Fibroblast of skin of right biceps (primary cell): ENCODE data around the gene LEMD1.
"Not testable (repeated sequence)": the region's sequence is repeated elsewhere in the genome, so short reads cannot be mapped to it uniquely, and the experiment has no call there.

ENCODE experiments used
- DNase-seq: peaks from one replicate; pipeline ENCODE4 v3.0.0-alpha.2; 2013

Gene LEMD1

DNA sequence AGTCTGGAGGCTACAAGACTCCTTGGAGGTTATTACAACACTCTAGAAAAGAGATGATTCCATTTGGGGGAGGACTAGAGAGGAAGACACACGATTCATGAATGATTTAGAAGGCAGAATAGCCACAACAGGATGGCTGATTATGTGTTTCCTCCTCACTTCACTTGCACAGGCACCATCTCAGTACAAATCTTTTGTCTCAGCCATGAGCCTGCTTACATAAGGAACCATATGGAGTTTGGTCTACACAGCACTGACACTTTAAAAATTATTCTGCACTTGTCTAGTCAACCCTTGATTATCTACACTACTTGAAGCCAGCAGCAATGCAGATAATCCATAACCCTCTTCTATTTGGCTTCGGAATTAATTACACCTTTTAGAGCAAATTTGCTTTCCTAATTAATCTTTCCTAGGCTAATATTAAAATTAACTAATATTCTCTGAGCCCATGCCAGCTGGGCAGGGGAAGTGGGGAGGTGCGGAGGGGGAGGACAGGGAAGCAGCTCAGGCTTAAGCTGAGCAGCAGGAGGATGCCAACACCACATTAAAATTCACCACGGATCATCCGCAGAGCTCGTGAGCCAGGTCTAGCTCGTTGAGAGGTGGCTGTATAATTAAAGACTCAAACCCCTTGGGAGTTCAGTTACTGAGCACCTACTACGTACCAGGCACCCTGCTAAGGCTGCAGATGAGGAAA is 3.2 kb upstream of the LEMD1 start:
- DNase-seq = no peak

DNA sequence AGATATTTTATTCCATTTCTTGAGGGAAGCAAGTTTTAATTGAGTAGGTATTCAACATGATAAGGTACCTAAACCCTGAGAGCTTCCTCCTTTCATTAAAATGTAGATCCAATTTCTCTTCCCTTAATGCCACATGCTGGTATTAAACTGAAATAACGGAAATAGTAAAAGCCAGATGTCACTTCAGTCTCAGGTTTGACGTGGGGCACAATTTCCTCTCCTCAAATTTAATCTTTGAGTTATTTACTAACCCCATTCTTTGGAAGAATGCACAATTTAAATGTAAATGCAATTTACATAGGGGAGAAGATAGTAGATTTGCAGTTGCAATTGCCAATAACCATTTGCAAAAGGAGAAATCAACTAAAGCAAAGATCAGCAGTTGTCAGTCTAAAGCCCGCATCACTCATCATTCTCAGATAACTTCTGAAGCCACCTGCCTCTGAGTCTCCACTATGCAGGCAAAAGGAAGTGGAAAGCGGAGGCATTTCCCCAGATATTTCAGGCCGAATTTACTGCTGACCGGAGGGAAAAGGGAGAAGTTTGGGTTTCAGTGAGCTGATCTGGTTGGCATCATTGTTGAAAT is 2.1 kb upstream of the LEMD1 start:
- no peak for DNase-seq

DNA sequence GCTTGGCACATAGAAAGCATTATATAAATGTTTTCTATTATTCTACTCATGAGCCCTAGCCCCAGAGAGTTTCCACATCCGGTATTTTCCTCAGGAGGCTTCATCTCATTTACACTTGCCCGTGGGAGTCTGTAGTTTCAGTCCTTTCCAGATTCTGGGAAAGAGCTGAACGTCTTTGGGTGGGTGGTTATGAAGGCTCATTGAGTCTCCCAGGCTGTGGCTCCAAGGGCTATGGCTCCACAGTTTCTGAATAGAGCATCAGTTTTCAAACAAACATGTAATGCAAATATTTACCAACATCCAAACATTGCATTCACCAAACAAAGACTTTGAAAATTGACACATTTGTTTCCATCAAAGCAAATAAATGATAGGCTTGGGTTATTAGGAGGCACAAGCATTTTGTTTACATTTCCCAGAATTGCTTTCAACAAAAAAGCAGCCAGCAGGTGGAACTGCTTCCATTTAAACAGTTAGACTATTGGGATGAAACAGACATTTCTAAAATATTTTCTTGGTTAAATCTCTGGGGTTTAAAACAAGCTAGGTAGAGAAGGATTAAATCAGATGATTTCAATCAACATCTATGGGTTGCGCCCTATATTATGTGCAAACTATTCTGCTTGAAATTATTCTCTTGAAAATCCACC is 1.3 kb upstream of the LEMD1 start:
- DNase-seq = no peak

DNA sequence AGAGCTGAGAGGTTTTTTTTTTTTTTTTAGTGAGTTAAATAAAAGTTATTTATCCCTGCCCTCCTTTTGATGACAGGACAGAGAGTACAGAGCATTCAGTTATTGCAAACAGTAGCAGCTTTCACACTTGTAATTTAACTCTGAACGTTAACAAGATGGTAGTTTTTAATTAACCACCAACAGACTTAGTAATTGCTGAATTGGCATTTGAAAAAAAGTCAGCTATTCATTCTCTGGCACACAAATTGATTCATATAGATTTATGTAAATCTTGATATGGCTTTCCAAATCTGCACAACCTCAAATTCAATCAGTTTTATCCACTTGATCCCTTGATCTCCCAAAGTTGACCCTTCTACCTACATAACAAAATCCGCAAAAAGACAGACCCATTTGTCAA is 918 bp downstream of the LEMD1 start:
- no peak for DNase-seq

DNA sequence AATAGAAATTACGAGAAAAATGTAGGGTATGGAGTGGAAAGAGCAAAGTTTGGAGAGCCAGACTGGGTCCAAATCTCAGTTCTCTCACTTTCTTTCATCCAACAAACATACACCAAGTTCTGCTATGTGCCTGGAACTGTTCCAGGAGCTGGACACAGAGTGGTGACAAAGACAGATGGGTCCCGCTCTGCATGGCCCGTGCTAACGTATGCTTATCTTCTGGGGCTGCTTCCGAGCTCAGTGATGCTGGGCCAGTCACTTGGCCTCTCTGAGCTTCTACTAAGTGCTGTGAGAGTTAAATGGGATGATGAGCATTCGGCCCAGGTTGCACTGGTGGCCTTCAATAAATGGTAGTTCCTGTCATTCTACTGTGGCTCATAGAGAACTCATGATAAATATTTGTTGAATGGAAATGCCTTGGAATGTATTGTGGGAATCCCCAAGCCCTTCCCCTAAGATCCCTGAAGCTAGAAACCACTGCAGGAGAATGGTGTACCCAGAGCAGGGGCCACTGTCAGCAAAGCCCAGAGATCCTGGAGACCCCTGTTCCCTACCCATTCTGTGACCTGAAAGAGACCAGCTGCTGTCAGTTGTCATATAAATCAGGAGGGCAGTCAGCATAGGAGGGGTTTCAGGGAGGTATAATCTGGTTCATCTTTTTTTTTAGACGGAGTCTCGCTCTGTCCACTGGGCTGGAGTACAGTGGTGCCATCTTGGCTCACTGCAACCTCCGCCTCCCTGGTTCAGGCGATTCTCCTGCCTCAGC is 3.8 kb downstream of the LEMD1 start:
- no peak for DNase-seq

DNA sequence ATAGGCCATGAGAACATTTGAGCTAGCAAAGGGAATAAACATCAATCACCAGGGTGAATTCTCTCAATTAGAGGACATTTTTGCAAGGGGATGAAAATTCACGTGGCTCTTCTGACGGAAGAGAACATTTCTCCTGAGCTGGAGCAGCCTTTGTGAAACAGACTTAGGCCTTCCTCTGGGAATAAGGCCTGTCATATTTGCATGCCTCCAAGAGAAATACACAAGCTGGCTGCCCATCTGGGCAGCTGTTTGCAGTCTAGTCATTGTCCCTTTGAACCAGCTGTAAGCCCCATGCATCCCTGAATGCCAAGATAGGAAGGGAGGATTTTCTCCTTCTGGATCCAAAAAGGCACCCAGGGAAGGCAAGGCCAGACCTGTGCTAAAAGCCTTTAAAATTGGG is 5.5 kb downstream of the LEMD1 start:
- DNase-seq = no peak

DNA sequence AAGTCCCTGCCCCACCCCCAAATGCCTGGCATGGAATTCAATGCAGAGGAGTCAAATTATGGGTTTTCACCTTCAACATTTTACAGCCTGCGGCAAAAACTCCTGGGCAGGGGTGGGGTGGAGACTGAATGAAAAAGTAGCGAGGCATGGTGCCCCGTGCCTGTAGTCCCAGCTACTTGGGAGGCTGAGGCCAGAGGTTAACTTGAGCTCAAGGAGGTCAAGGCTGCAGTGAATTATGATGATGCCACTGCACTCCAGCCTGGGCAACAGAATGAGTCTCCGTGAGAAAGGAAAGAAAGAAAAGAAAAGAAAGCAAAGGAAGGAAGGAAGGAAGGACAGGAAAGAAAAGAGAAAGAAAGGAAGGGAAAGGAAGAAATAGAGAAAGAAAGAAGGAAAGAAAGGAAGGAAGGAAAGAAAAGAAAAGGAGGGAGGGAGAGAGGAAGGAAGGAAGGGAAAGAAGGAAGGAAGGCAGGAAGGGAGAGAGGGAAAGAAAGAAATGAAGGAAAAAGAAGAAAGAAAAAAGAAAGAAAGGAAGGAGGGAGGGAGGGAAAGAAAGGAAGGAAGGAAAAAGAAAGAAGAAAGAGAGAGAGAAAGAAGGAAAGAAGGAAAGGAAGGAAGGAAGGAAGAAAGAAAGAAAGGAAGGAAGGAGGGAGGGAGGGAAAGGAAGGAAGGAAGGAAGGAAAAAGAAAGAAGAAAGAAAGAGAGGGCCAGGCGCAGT is 11.1 kb downstream of the LEMD1 start:
- DNase-seq = no peak

DNA sequence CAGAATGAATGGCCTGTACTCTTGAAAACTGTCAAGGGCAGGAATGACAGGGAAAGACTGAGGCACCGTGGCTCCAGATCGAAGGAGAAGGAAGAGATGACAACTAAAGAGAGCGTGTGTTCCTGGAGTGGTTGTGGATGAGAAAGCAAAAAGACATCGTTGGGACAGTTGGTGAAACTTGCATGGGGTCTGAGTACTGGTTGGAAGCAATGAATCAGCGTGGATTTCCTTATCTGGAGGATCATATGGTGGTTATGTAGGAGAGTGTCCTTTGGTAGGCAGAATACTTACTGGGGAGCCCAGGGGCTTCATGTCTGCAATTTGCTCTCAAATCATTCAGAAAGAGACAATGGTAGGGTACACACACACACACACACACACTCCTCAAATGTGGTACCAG is 13.9 kb downstream of the LEMD1 start:
- DNase-seq = no peak

DNA sequence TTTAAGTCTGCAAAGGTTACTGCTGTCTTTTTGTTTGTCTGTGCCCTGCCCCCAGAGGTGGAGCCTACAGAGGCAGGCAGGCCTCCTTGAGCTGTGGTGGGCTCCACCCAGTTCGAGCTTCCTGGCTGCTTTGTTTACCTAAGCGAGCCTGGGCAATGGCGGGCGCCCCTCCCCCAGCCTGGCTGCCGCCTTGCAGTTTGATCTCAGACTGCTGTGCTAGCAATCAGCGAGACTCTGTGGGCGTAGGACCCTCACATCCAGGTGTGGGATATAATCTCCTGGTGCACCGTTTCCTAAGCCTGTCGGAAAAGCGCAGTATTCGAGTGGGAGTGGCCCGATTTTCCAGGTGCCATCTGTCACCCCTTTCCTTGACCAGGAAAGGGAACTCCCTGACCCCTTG is 15.6 kb downstream of the LEMD1 start:
- DNase-seq = not testable (repeated sequence)

DNA sequence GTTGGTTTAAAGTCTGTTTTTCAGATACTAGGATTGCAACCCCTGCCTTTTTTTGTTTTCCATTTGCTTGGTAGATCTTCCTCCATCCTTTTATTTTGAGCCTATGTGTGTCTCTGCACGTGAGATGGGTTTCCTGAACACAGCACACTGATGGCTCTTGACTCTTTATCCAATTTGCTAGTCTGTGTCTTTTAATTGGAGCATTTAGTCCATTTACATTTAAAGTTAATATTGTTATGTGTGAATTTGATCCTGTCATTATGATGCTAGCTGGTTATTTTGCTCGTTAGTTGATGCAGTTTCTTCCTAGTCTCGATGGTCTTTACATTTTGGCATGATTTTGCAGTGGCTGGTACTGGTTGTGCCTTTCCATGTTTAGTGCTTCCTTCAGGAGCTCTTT is 17.4 kb downstream of the LEMD1 start:
- DNase-seq = not testable (repeated sequence)

DNA sequence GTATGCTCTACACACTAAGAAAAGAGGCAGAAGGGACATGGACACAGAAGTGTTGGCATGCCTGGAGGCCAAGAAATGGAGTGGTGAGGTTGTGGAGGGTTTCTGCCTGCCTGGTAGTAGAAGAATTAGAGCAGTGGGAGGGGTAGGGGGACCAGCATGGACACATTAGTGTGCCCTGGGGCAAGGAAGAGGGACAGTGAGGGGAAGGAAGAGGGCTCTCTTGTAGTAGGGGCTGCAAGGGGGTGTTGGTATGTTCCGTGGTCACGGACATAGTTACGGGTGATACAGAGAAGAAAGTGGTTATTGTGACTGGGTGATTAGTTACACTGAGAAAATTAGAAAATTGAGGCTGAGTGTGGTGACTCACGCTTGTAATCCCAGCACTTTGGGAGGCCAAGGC is 23.3 kb downstream of the LEMD1 start:
- no peak for DNase-seq

DNA sequence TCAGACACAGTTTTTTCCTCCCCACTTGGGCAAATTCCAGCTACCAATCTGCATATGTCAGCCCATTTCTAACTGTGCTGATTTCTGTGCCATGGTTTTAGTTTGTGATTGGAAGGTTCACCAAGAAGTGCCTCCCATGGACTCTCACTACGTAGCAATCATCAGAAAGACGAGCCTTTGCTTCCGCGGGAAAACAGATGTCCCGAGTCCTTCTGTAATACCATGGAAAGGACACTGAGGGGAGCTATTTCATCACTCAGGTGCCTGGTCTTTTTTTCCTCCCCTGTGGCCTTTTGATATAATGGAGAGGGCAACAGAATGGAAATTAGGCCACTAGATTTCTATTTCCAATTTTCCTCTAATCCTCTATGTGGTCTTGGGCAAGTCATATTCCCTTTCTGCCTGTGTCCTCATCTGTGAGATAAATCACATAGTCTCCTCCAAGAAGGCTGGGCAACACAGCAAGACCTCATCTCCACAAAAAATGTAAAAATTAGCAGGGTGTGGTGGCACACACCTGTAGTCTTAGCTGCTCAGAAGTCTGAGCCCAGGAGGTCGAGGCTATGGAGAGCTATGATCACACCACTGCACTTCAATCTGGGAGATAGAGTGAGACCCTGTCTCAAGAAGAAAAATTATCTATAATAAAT is 24.8 kb downstream of the LEMD1 start:
- peak; percentile 39 for DNase-seq

DNA sequence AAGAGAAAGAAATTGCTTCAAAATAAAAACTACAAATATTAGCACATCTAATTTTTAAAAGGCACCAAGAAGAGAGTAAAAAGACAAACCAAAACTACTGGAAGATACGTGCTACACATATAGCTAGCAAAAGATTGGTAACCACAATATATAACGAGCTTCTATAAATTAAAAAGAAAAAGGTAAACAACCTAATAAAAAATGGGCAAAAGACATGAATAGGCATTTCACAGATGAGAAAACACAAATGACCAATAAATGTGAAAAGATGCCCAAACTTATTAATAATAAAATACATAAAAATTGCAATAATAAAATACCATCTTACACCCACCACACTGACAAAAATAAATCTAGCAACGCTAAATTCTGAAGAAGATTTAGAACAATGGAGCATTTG is 26.2 kb downstream of the LEMD1 start:
- DNase-seq = no peak

DNA sequence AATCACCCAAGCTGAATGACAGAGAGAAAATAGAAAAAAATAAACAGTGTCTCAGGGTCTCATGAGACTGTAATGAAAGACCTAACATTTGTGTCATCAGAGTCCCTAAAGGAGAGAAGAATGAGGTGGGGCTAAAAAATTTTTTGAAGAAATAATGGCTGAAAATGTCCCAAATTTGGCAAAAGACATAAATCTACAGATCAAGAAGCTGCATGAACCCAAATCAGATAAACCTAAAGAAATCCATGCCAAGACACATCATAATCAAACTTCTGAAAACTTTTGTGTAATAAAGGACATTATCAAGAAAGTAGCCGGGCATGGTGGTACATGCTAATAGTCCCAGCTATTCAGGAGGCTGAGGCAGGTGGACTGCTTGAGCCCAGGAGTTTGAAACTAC is 29.2 kb downstream of the LEMD1 start:
- DNase-seq = no peak

DNA sequence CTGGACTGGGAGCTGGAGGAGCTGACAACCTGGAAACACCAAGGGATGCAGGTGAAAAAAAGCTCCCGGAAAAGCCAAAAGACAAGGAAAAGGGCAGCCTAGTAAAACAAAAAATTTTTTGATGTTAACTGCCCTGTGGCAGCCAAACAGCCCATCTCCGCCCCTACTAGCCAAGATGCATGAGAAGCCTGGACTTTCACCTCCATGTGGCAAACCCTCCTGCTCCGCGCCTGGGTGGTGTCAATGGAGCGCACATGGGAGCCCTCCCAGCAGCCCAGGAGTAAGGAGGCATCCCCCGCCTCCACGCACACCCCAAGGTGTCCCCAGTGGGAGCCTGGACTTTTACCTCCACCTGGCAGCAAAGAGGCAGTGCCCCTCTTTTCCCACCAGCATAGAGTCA is 30.5 kb downstream of the LEMD1 start:
- no peak for DNase-seq

DNA sequence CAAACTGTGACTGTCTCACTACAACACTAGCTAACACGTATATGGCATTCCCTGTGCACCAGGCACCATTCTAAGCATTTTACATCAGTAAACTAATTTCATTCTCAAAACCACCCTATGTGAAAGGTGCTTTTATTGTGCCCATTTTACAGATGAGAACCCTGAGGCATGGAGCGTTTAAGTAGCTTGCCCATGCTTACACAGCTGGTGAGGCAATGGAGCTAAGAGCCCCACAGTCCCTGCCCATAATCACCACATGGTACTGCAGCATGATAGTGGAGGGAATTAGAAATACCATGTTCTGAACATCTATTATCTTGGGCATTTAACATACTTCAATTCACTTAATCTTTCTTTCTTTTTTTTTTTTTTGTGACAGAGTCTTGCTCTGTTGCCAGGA is 34.0 kb downstream of the LEMD1 start:
- no peak for DNase-seq

DNA sequence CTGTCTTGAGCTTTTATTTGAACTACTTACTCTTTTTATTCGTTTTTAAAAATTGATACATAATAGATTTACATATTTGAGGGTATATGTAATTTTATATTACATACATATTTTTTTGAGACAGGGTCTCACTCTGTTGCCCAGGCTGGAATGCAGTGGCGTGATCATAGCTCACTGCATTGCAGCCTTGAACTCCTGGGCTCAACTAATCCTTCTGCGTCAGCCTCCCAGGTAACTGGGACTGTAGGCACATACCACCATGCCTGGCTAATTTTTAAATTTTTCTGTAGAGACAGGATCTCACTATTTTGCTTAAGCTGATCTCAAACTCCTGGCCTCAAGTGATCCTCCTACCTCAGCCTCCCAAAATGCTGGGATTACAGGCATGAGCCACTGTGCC is 38.9 kb downstream of the LEMD1 start:
- DNase-seq = not testable (repeated sequence)

DNA sequence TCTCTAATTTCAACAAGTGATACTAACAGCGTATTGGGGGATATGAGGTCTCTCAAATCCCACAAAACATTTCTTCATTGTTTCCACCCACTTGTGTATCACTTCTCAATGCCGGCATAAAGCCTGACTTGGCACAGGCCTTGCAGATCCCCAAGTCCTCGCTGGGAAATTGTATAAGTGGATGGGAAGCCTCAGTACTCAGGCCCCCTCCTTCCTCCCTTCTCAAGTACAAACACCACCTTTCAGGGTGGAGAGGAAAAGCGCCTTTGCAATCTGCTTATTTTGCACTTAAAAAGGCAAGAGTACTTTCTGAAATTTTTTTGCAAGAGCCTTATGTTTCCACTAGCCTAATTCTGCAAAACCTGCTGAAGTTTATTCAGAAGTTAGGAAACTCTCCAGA is 39.3 kb downstream of the LEMD1 start:
- DNase-seq = no peak

DNA sequence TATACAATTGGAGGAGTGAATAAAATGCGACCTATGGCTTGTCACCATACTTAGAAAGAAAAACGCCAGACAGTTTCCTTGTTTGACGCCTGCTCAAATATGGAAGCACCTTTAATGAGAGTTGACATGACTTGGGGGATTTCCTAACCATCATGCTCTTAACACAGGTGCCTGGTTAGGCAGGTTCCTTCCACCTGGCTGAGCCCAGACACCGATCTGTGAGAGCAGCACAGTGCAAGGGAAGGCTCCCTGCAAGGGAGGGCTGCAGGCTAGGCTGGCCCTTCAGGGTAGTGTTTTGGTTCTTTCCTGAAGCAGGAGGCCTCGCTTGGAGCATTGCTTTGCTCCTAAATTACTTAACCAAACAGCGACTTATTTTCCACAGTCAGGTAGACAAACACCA is 40.6 kb downstream of the LEMD1 start:
- no peak for DNase-seq

DNA sequence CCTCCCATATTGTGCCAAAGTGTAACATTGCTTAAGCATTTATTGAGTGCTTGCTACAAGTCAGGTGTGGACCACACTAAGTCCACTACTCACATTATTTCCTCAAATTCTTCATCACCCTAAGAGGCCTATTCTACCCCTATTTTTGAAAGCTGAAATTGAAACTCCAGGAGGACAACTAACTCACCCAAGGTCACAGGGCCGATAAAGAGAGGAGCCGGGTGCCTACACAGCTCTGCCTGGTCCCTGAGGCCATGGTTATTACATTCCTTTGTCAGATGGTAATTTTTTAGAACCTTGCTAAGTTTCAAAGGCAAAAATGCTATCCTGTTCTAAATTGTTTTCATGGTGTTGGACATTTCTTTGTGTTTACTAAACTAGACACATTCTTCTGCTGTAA is 41.0 kb downstream of the LEMD1 start:
- DNase-seq = no peak

DNA sequence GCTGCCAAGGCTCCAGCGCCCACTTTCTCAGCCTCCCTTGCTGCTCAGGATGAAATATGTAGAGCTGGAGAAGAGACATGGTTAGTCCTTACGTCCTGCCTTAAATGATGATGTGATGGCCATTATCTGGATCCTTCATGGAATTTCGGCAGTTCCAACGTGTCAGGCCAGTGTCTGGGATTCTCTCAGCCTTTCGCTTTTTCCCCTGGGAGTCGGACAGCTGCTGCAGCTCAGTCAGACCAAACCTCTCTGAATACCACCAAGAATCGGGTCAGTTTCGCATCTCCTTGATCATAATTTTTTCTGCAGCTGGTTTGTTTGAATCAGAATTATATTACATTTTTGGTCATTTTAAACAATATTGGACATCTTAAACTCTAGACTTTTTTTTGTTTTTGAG is 42.8 kb downstream of the LEMD1 start:
- DNase-seq = no peak

DNA sequence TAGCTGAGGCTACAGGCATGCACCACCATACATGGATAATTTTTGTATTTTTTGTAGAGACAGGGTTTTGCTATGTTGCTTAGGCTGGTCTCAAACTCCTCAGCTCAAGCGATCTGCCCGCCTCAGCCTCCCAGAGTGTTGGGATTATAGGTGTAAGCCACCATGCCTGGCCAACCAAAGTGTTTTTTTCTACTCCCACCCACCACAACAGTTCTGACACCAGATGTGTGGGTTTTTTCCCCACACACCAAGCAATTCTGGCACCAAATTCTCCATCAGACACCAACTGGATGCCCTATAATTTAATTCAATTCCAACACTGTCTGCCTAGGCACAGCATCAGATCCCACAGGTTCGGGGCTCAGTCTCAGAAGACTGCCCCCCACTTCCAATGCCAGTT is 44.5 kb downstream of the LEMD1 start:
- DNase-seq = no peak

DNA sequence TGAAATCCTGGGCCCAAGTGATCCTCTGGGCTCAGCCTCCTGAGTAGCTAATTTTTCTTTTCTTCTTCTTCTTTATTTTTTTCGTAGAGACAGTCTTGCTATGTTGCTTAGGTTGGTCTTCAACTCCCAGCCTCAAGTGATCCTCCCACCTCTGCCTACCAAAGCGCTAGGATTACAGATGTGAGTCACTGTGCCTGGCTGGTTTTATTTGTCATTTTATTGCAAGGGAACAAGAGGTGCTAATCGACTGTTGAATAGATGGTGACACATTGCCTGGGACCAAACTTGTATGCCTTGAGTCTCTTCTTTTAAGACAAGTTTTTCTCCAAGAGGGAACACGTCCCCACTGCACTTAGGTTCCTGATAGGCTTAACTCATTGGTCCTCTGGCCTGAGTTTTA is 45.1 kb downstream of the LEMD1 start:
- peak; percentile 28 for DNase-seq
